NK-92 (cell line): Measurements from ENCODE around the gene SCD5.

Source experiments
- DNase-seq: peaks from one replicate; lab custom pipeline; 2025; ENCODE audit not compliant: unreplicated experiment; lab: John Stamatoyannopoulos, UW

SCD5 gene

DNA sequence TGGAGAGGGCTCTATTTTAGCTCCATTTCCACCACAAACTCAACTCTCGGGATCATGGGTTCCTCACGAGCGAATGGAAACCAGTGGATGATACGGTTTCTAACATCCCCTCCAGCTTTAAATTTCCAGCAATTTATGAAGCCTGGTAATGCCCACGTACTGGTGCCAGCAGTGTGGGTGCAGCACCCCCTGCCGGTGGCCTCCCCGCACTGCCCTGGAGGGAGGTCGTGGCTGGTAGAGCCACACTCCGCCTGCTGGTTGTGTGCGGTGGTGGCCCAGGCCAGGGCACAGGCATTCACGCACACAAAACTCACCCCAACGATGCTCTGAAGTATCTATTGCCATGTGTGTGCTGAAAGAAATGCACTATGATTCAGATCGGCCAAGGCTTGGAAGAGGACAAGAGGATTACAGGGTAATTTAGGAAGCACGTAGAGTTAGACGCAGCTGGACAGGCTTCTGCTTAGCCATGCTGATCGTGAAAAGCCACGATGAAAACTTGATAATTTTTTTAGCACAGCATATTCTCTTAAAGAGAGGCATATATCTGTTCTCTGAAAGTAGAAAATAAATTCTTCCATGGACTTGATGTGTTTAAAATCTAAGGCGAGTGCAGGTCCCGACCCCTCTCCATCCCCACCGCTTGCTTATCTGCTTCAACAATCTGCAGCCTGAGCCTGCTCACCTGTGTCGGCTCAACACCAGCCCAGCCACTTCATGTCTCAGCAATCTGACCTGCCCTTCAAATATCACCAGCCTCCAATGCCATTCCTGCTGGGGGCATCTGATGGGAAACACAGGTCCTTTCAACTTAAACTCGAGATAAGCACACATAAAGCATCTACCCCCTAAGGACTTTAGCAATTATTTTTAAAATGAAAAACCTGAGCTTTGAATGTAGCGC lies 59.1 kb downstream of the SCD5 start:
- DNase-seq, result no peak

DNA sequence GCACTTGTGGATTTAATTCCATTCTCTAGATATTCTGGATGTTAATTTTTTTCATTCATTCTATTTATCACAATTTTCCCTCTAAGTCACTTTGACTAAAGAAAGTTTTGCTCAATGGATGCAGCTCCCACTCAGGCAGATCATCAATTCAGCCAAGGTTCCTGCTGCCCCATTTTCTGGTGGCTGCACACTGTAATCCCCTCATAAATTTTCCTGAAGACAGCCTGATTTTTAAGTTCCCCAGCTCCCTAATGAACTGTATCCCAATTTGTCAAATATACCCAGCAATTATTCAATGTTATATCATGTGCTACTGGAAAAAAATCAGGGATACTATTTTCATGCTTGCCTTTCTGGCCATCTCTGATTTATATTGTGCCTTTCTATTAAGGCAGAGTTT lies 61.2 kb downstream of the SCD5 start:
- DNase-seq, result no peak

DNA sequence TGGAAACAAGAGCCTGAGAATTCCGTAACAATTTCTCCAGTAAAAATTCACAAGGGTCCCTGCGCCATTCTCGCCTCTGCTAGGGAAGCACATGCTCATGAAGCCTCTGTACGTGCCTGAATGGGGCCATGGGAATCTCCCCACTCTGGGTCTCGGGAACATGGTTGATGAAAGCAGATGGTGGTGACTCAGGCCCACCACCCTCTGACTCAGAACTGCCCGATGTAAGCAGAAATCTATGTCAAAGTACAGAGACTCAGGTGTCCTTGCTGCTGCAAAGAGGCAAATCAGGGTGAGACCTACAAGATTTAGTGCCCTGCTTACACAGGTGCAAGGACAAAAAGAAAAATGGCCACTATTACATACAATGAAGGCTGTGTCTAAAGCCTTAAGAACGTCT lies 65.0 kb downstream of the SCD5 start:
- no peak for DNase-seq

GRCh38 chr4:82728301-82728700 lies 70.3 kb downstream of the SCD5 start:
- DNase-seq, result no peak

DNA sequence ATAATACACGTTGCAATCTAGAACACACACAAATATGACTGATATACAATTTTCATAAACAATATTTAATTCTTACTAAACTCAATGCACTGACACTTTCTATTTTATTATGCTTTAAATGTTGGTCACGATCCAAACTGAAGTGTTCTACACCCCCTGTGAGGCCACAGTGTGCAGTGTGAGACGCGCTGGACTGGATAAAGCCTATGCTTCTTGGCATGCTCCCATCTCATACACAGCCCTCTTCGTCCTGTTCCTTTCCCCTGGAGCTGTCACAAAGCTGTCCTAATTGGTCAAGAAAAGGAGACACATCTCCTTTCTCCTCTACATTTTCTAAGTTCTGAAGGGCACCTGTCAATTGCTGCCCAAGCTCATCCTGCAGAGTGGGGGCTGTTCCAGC lies 72.0 kb downstream of the SCD5 start:
- DNase-seq, result no peak

DNA sequence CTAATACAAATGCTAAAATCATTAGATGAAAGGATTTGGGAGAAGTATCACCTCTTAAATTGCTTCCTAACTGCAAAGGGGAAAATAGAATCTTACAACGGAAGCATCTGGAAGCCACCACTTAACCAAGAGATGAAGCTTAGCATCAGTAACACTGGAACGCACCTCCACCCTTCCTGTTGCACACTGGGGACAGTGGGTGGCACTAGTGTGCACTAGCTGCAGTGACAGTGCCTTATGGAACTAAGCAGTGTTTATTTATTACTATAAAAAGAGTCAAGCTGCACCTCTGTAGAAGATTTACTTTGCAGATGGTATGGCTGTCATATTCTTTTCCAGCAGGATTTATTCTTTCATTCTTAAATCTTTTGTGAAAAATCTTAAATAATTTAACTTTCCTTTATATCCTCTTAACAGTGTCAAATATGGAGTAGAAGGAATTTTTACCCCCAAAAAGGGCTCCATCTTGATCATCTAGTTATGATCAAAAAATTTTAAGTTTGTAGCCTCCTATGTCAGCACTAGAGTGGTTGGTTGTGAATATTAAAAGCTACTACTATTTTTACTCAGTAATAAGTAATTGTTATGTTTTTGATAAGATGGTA lies 76.7 kb downstream of the SCD5 start:
- no peak for DNase-seq

DNA sequence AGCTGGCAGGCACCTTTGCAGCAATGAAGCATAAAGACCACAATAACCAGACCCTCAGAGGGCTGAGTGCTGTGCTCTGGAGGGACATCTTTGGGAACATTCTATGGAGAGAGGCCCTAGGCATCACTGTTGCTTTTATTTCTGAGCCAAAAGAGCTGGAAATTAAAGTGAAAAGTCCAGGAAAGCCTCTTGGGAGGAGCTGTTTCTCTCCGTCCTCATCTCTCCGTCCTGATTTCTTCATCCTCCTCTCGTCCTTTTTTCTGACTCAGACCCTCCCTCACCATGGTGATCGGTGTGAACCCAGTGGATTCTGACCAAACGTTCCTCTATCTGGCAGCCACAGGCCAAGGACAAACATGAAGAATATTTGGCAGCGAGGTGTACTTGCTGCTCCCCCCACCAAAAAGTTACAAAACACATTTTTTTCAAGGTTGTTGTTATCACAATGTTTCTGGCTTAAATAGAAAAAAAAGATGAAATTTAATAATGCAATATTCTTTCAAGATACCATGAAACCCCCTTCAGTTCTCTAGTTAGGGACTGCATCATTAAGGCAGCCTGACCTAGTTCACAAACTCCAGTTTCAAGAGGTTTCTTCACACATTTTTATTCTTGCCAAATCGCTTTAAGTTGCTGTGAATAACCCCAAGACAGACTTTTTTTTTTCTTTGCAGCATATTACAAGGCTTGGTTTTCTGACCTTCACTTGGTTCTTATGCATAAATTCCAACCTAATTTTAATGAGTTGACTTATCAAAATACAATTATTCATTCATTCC lies 80.2 kb downstream of the SCD5 start:
- DNase-seq, result no peak

DNA sequence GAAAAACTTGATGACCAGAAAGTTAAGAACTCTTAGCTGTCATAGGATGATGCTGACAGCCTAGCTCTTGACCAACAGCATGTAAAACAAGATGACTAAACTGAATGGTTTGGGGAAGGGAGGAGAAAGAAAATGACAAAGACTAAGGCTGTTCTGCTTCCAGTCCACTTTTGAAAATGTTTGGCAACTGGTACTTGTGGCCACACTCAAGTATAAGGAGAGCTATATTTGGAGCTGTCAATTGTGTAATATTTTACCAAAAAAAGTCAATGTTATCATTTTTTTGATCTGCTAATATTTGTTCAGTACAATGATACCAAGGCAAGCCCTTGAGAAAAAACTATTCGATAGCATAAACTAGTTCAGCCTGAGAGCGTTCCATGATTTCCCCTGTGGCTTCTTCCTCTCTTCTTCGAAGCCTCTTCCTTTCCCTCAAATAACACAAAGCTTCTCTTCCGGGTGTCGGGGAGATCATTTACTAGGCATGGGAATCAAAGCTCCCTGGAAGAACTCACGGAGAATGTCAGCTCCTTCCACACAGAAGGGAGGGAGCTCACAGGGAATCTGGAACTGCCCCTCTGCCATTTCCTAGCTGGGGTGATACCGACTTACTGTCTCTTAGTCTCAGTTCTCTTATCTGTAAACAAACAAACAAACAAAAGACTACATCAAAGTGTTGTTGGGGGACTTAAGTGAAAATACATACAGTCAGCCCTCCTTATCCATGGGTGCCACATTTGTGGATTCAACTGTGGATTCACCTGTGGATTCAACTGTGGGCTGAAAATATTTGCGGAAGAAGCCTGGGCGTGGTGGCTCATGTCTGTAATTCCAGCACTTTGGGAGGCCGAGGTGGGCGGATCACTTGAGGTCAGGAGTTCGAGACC lies 82.6 kb downstream of the SCD5 start:
- DNase-seq, result no peak

- no peak for DNase-seq
Observed at GRCh38 chr4:82713856-82714255, 84.7 kb downstream of the SCD5 start.

DNA sequence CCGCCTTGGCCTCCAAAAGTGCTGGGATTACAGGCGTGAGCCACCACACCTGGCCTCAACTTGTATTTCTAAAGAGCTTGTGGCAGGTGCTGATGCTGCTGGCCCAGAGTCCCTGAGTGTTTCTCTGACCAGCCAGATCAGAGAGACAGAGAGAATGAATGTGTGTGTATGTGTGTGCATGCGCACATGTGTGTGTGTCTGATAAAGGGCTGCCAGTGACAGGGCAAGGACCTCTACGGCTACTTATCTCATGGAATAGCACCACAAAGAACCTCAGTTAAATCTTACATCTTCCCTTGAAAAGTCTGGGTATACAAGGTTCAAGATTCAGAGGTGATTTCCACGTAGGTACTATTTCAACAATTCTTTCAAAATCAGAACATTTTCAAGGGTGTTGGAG lies 86.0 kb downstream of the SCD5 start:
- no peak for DNase-seq

DNA sequence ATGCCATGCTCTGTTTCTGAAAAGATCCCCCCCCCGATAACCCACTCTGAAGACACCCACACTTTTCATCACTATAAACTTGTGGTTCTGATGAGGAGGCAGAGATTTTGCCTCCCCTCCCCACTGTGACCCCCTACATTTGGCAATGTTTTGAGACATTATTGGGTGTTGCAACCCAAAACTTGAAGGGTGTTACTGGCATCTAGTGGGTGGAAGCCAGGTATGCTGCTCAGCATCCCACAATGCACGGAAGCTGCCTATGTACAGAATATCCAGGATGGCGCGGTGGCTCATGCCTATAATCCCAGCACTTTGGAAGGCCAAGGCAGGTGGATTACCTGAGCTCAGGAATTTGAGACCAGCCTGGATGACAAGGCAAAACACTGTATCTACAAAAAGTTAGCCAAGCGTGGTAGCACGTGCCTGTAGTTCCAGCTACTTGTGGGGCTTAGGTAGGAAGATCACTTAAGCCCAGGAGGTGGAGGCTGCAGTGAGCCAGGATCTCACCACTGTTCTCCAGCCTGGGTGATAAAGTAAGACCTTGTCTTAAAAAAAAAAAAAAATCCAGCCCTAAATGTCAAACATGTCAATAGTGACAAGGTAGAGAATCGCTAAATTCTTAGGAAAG lies 87.3 kb downstream of the SCD5 start:
- no peak for DNase-seq

DNA sequence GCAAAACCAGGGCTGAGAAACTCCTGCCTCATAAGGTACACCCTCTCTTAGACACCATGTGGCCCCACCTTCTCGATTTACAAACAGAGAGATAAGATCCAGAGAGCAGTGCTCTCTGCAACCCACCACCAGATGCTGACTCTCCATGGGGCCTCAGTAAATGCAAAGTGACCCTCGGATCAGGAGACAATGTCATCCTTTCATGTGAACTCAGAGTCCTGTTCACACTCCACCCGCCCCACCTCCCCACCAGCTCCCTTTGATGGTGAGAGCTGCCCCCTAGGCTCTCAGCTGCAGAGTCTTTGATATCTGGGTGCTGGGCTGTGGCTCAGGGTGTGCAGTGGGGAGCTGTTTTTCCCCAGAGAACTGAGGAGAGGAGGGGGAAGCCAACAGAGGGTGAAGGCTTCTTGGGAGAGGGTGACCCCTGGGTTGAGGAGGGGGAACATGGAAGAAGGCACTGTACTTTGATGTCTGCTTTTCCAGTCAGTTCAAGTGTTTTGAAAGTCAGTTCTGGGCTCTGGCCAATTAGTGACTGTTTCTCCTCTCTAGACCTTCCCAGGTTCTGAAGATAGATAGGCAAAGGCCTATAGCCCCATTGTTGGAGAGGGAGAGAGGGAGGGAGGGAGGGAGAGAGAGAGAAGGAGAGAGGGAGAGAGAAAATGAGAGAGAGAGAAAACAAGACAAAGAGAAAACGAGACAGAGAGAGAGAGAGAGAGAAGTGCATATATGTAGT lies 88.2 kb downstream of the SCD5 start:
- no peak for DNase-seq

DNA sequence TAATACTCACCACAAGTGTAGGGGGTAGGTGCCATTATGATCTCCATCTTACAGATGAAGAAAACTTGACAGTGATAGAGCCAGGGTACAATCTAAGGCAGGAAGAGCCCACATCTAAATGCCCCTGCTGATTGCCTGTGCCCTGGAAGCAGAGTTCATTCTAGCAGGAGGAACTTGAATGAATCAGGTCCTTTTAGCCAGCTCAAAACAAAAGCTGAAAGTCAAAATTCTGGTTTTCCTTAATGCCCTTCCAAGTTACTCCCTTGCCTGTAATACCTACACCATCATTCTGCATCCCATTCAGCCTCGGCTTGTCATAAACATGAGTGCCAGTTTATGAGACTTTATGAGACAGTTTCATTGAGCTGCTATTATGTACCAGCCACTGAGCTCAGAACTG lies 89.6 kb downstream of the SCD5 start:
- DNase-seq, result no peak

- DNase-seq, result no peak
Observed at GRCh38 chr4:82706349-82707000, 92.1 kb downstream of the SCD5 start.

- DNase-seq, result no peak
Observed at GRCh38 chr4:82705928-82706300, 92.7 kb downstream of the SCD5 start.

DNA sequence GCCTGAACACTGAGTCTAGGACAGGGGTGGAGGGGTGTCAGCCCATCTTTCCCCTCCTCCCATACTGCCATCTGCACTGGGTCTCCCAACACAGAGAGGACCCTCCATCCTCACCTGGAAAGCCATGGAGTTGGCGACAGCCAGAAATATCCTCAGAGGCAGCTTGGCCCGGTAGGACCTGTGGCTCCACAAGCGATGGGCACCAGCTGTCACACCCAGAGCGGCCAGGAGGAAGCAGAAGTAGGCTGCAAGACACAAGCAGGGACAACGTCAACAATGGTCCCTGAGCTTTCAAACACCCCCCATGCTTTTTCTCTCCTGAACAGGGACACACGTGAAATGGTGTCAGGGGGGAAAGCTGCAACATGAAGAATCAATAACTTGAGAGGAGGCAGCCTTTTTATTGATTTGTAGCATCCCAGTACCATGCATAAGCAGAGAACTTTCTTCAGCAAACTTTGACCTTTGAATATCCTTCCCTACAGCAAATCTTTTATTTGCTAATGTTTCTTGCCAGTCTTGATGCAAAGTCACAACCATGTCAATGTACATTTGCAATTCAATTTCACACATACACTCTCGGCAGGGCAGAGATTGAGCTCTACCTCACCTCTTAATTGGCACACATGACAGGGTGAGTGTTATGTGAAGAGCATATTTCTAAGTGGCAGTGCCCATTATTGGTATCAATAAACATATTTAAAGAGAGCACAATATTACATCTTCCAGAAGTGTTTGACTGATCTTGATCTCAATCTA lies 93.2 kb downstream of the SCD5 start:
- DNase-seq, result no peak

- no peak for DNase-seq
Observed at GRCh38 chr4:82704156-82704555, 94.4 kb downstream of the SCD5 start.

DNA sequence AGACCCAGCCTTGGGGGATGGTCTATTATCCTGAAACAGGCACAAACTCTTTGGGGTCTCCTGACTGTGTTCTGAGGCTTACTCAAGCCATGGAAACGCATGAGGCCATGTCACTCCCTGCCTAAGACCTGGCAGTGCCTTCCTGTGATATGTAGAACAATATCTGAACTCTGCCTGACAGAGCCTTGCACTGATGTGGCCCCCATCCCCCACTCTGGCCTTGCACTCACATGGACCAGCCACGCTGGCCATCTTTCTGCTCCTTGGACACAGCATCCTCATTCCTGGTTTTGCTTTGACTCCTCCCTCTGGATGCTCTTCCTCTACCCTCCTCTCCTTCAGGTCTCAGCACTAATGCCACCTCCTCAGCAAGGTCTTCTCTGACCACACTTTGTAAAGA lies 100.2 kb downstream of the SCD5 start:
- no peak for DNase-seq

- no peak for DNase-seq
Observed at GRCh38 chr4:82697561-82697960, 101.0 kb downstream of the SCD5 start.
